C4-2B (cell line): ENCODE results near the gene EXOSC5.

Experiments used
- H3K27ac ChIP-seq: fragments of 450-650 bp; 2 replicates; pipeline ENCODE4 v1.5.1; 2017
- ZFX ChIP-seq: fragments of 450-650 bp; IDR thresholded peaks from 2 replicates; pipeline ENCODE4 v1.6.1; 2017
- TF ChIP-seq, protein P1 (sequence below): fragments of 450-650 bp; conservative IDR thresholded peaks from 2 replicates; pipeline ENCODE4 v1.5.1; 2017; ENCODE audit warnings: mild to moderate bottlenecking

Gene EXOSC5

GRCh38 chr19:41430922-41431321, 33.8 kb upstream of the EXOSC5 start:
- H3K27ac ChIP-seq: no peak overlapping the region
- TF ChIP-seq, protein P1, sequence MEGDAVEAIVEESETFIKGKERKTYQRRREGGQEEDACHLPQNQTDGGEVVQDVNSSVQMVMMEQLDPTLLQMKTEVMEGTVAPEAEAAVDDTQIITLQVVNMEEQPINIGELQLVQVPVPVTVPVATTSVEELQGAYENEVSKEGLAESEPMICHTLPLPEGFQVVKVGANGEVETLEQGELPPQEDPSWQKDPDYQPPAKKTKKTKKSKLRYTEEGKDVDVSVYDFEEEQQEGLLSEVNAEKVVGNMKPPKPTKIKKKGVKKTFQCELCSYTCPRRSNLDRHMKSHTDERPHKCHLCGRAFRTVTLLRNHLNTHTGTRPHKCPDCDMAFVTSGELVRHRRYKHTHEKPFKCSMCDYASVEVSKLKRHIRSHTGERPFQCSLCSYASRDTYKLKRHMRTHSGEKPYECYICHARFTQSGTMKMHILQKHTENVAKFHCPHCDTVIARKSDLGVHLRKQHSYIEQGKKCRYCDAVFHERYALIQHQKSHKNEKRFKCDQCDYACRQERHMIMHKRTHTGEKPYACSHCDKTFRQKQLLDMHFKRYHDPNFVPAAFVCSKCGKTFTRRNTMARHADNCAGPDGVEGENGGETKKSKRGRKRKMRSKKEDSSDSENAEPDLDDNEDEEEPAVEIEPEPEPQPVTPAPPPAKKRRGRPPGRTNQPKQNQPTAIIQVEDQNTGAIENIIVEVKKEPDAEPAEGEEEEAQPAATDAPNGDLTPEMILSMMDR: no peak

DNA sequence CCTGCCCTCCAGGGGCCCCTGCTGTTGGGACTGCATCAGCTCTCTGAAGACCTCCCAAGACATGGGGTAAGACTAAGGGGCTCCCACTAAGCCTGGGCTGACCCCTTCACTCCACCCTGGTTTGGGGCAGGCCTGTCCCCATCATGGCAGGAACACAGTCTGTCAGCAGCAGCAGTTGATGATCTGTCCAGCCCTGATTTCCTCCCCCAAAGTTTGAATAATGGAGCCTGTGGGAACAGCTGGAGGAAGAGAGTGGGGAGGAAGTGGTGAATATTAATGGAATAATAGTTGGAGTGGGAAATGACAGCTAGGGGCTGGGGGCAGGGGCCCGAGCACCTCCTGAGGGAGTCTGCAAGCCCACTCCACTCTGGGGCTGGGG, 31.3 kb upstream of the EXOSC5 start:
- H3K27ac ChIP-seq: no peak overlapping the region
- TF ChIP-seq, protein P1: no peak
- TF ChIP-seq ZFX: no peak

GRCh38 chr19:41427647-41428480, 30.7 kb upstream of the EXOSC5 start:
- TF ChIP-seq, protein P1: no peak
- no peak for TF ChIP-seq ZFX
- no peak overlapping the region for H3K27ac ChIP-seq

- TF ChIP-seq ZFX: no peak
- TF ChIP-seq, protein P1: no peak
- H3K27ac ChIP-seq: no peak within 1 kb of the TSS
These were observed 29.9 kb upstream of the EXOSC5 start, which contains the start of gene B3GNT8 for GRCh38 chr19:41426952-41427646. Gene B3GNT8, minus strand, starts transcription at chr19:41427374. Its CDS starts 596 bp downstream, at chr19:41426778.

GRCh38 chr19:41426116-41426841, 29.1 kb upstream of the EXOSC5 start:
- no peak for TF ChIP-seq ZFX
- TF ChIP-seq, protein P1: no peak
- no peak overlapping the region for H3K27ac ChIP-seq

DNA sequence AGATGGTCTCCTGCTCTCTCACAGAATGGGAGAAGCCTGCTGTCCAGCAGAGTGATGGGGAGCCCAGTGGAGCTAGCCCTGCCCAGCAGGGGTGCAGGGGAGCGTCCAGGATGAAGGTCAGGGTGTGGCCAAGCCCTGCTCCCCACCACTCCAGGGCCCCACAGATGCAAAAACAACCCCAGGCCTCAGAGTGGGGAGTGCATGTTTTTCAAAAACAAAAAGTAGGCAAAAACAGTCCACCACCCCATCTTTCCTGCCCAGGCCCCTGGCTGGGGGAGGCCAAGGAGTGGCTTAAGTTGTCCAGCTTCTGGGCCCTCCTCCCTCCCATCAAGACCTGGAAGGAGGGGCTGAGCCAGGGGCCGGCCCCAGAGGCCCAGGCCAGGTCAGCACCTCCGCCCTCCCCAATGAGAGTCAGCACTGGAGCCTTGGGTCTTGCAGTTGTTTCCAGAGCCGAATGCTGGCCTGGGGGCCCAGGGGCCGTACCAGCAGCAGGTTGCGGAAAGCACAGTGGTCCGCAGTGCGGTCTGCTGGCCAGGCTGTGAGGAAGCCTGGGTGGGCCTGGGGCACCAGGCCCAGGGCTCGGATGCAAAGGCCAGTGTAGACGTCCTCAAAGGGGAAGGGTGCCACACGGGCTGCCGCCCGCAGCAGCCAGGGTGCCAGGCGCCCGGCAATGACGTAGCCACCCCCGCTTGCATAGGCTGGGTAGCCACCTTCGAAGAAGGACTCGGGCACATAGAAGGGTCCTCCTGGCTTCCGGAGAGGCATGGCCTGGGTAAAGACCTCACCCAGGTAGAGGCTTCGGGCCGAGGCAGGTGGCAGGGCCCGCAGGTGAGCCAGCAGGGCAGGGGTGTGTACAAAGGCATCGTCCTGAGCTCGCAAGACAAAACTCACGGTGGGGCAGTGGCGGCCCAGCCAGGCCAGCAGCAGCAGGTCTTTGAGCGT, 28.3 kb upstream of the EXOSC5 start:
- TF ChIP-seq, protein P1: no peak
- no peak for TF ChIP-seq ZFX

More for the DNA sequence above, 28.3 kb upstream of the EXOSC5 start:
- H3K27ac ChIP-seq: no peak overlapping the region
